Left ventricle myocardium superior (tissue), 1 donor: ENCODE data around the gene ATP6V0D1. TPM values are rescaled to one million over a fixed set of nuclear protein-coding genes. Genes with fewer than 3 reads are reported as not detected.

Experiments used
- ATAC-seq: fragments of 200-7000 bp; cut with Tn5 transposase; one replicate; pipeline ENCODE4 v1.9.1; 2020; ENCODE audit warnings: mild to moderate bottlenecking, moderate library complexity
- DNase-seq: peaks from one replicate; pipeline ENCODE4 v3.0.0-alpha.2; 2020
- intact Hi-C: fragments of 100-400 bp; cut with micrococcal nuclease; formaldehyde crosslinking; loops from one replicate; pipeline ENCODE4 v1.11.0; 2022
- total RNA-seq: library from RNA; stranded (reverse); fragmentation: NEBNext Ultra II Directional; extraction: Animal tissue kit (Norgen Biotek cat#: 25700); gene quantifications from one replicate; pipeline ENCODE4 v1.2.1, GENCODE V29; 2021
- donor health status: DM: no; HTN: yes; CAD: no; lungs with severe emphysema.

The ATP6V0D1 gene
- total RNA-seq, 1 donor from 2014 or later, result 66.6 TPM

DNA sequence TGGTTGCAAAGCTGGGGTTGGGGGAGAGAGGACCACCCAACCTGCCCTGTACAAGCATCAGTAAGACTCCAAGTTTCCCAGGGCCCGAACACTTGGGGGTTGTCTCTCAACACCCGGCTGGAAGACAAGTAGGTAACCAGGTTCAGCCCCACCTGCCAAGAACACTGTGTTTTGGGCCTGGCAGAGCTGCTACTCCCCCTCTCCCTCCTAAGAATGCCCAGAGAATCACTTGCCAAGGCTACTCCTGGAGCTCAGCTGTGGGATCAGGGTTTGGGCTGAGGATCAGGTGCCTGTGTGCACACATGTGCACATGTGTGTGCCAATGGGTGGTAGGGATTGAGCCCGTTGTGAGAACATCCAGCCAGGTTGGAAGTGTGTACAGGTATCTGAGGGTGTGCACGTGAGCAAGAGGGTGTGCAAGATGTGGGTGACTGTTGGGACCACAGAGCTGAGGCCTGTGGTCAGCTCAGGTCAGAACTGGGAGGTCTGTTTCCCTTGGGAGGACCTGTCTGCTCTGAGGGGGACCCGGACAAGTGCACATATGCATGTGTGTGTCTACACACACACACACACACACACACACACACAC is 47.7 kb downstream of the ATP6V0D1 start:
- intact Hi-C loops, result no loop called here
- DNase-seq (no peak), ATAC-seq (no peak)

DNA sequence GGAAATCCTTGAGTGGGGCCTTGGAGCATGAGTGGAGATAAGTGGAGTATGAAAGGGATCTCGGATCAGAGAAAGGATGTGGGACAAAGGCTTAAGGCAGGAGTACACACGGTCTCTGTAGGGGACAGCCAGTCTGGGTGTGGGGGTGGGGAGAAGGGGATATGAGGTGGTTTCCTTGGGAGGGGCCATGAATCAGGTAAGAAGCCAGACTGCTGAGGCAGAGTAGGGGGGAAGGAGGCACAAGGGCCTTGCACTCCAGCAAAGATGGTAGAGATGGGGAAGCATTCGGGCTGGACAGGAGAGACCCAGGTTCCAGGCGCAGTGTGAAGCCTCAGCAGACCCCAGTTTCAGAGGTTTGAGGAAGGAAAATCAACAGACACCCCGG is 48.5 kb downstream of the ATP6V0D1 start:
- no peak for ATAC-seq
- intact Hi-C loops, result no loop called here
- no peak for DNase-seq

GRCh38 chr16:67431775-67432505 is 49.0 kb downstream of the ATP6V0D1 start:
- intact Hi-C loops, result no loop called here
- no peak for DNase-seq
- no peak for ATAC-seq

- intact Hi-C loops, result no loop called here
- DNase-seq (peak; percentile 76), ATAC-seq (peak; percentile 69)
Observed at GRCh38 chr16:67430977-67431774, 49.8 kb downstream of the ATP6V0D1 start, which contains the start of gene HSD11B2. Gene HSD11B2, plus strand, starts transcription at chr16:67431121. Its CDS starts 128 bp downstream, at chr16:67431249.

- ATAC-seq (peak; percentile 28), DNase-seq (no peak)
- intact Hi-C loops, result no loop called here
Observed at GRCh38 chr16:67430504-67430976, 50.4 kb downstream of the ATP6V0D1 start.

- ATAC-seq, result no peak
- no peak for DNase-seq
- intact Hi-C loops, result loop anchor here (5.0 kb wide), 1 partner anchor 37 kb away; no protein-coding TSS in a partner anchor
Observed at GRCh38 chr16:67429799-67430503, 51.0 kb downstream of the ATP6V0D1 start.

DNA sequence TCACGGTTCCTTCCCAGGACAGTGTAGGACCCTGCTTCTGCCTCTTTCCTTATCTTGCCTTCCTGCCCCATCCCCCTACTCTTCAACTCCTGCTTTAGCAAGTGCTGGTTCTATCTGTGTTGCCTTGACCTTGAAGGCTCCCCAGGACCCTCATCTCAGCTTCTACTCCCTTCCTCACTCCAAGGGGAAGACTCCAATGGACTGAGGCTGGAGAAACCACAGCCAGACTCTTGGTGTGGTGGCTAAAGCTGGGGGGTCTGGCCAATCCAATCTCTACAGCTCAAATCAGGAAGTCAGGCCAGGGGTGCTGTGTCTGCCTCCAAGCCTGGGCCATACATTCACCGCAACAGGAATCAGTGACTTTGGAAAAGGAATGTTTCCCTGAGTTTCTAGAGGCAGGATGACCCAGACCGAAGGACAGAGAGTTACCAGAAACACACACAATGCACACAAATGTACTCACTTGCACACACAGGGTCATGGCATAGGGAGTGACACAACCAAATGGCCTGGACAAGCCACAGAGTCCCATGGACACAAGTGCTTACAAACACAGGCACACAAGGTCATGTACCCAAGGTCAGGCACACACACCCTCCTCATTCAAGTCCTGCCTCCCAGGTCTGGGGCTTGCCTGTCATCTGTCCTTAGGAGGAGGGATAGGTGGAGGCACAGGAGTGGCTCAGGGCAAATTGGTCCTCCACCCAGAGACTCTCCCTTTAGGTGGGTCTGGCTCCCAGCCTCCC is 51.7 kb downstream of the ATP6V0D1 start:
- ATAC-seq (no peak), DNase-seq (no peak)
- intact Hi-C loops, result loop anchor here (5.0 kb wide), 1 partner anchor 38 kb away; no protein-coding TSS in a partner anchor

DNA sequence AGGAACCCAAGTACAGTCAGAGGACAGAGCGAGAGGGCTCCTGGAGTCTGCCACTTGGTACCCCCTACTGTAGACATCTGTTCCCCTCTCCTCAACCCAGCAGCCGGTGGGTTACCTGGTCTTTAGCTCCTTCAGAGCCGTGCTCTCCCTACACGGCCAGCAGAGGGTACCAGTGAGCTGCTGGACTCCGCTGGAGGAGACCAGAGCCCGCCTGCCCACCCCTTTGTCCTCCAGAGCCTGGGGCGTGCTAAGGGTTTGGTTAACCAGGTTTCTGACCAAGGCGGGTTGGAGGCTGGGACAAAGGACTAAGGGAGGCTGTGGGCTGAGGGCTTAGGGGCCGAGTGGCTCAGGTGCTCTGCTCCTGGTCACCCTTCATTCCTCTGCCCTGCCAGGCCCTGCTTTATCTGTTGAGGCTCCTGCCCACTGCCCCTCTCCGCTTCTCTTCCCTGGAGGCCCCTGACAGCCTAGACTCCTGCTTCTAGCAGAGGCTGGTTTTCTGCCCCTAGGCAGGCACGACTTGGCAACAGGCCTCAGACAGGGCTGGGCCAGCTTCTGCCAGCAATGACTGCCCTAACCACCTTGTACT is 52.7 kb downstream of the ATP6V0D1 start:
- ATAC-seq (peak; percentile 79), DNase-seq (peak; percentile 85)
- intact Hi-C loops, result loop anchor here (5.0 kb wide), 1 partner anchor 39 kb away; no protein-coding TSS in a partner anchor

DNA sequence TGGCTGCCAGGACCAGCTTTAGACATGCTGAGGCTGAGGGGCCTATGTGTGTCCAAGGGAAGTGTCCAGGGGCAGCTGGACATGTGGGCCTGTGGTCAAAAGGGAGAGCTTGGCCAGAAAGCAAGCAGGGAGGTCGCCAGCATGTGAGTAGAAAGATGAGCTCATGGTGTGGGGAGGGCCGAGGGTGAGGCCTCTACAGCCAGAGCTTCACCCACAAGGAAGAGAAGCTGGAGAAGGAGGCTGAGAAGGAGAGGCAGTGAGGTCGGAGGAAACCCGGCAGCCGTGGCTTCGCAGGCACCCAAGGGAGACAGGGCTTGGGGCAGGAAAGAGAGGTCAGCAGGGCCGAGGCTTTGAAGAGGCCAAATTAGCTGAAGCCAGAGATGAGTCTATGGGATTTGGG is 54.0 kb downstream of the ATP6V0D1 start:
- peak; percentile 55 for DNase-seq
- ATAC-seq, result peak; percentile 5

DNA sequence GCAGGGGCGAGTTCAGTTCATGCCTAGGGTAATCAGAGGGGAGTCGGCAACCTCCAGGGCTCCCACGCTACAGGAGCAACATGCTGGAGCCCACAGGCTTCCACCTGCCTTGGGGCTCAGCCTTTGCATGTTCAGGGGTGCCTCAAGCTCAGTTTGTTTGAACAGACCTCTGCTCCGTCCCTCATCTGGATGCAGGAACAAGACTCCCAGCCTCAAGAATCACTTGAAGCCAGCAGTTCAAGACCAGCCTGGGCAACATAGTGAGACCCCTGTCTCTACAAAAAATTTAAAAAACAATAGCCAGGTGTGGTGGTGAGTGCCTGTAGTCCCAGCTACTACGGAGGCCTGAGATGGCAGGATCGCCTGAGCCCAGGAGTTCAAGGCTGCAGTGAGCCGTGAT is 54.9 kb downstream of the ATP6V0D1 start:
- intact Hi-C loops, result loop anchor here (5.0 kb wide), 1 partner anchor 41 kb away; no protein-coding TSS in a partner anchor
- no peak for ATAC-seq
- no peak for DNase-seq

More for the DNA sequence above, 54.0 kb downstream of the ATP6V0D1 start:
- intact Hi-C loops, result loop anchor here (5.0 kb wide), 1 partner anchor 40 kb away; no protein-coding TSS in a partner anchor

DNA sequence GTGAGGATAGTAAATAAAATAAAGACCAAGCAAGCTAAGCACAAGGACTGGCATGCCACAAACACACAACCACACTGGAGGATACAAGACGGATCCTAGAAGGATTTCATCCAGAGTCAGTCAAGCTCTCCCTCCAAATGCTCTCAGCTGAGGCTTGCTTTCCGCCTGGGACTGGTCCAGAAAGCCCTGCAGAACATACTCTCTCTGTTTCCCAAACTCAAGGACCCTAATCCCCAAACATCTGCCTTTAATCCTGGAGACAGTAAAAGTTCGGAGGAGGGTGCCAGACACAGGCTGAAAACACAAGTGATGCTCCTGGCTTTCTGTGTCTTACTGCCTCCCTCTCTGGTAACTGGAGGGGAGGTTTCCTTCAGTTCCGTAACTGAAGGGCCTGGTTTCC is 55.4 kb downstream of the ATP6V0D1 start:
- ATAC-seq, result no peak
- DNase-seq, result no peak
- intact Hi-C loops, result loop anchor here (5.0 kb wide), 1 partner anchor 42 kb away; no protein-coding TSS in a partner anchor

DNA sequence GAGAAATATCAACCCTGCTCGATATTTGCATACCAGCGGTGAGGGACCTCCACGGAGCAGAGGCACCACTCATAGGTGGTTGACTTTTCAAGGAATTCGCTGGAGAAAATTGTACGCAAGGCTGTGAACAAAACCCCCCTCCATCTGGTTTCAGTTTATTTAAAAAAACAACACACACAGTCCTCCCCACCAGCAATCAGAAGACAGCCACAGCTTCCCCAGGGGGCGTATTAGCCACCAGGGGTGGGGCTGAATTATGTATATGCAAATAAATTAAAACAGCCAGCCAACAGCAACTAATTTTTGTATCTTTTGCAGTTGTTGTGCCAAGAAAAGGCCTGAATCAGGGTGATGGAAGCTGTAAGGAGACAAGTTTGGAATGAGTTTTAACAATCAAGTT is 55.9 kb downstream of the ATP6V0D1 start:
- ATAC-seq, result no peak
- no peak for DNase-seq
- intact Hi-C loops, result loop anchor here (5.0 kb wide), 1 partner anchor 42 kb away; no protein-coding TSS in a partner anchor

DNA sequence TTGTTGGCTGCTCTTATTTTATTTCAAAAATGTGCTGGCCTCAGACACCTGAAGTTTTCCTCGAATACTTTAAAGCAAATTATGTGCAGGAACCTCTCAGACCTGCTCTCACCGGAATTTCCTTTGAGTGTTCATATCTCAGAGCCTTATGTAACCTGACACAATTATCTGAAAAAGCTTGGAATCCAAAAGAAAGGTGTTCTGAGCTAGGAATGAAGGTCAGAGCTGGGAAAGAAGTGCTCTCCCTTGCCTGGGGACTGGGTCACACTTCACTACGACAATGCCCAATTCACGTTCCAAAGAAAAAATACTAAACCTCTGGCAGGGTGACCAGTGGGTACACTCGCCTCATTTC is 56.7 kb downstream of the ATP6V0D1 start:
- DNase-seq, result no peak
- no peak for ATAC-seq
- intact Hi-C loops, result no loop called here

DNA sequence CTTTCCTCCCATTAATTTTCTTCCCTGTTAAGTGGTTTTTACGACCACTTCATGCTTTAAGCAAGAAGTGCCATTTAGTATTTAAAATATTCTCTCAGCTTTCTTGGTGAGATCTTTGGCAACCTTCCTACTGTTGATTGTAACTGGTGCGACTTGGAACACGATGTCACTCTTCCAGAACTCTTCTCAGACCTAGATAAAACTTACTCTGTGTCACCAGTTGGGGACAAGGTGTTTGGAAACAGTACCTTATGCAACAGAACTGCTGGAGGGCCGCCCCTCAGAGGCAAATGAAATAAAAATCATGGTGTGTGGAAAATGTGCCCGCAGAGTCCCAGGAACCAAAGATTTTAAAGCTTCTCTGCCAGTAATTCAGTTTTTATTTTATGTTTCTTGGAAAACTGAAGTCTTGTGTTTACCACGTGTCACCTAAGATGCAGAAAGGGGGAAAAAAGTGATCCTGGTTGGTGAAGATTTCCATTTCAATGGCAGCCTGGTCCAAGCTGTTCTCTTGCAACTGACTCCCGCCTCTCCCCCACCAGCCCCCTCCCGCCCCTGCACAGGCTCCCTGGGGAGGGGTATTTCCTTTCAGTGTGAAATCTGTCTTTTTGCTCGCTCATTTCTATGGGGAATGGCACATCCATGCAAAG is 57.2 kb downstream of the ATP6V0D1 start:
- no peak for ATAC-seq
- intact Hi-C loops, result no loop called here
- DNase-seq, result no peak

DNA sequence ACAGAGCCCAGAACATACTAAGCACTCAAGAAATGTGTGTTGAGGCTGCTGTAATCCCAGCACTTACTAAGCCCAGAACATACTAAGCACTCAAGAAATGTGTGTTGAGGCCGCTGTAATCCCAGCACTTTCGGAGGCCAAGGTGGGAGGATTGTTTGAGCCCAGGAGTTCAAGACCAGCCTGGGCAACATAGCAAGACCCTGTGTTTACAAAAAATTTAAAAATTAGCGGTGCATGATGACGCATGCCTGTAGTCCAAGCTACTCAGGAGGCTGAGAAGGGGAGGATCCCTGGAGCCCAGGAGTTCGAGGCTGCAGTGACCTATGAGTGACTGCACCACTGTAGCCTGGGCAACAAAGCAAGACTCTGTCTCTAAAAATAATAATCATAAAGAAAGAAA is 57.9 kb downstream of the ATP6V0D1 start:
- intact Hi-C loops, result no loop called here
- ATAC-seq (no peak), DNase-seq (no peak)

DNA sequence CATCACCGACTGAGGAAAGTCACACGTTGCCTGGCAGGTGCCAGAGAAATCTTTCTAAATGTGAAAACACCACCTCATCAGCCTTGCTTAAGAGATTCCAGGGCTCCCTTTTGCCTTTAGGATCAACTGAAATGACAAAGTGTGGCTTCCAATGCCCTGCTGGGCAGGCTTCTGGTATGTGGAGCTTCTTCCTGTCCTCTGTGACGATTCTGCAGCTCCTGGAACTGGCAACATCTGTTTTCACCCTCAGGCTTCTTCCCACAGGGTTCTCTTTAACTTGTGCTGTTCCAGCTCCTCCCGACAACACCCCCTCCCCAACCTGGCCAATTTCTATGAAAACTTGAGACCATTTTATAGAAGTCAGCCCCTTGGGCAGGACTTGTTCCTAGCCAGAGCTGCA is 59.9 kb downstream of the ATP6V0D1 start:
- DNase-seq (no peak), ATAC-seq (no peak)
- intact Hi-C loops, result no loop called here

GRCh38 chr16:67419931-67420330 is 61.0 kb downstream of the ATP6V0D1 start:
- intact Hi-C loops, result no loop called here

GRCh38 chr16:67419502-67419901 is 61.5 kb downstream of the ATP6V0D1 start:
- DNase-seq (no peak), ATAC-seq (no peak)
- intact Hi-C loops, result no loop called here

More at GRCh38 chr16:67419931-67420330, 61.0 kb downstream of the ATP6V0D1 start:
- DNase-seq, result no peak
- no peak for ATAC-seq
